IMR-90 (cell line): Measurements from ENCODE around the gene TRIM37. TPM values are rescaled to one million over a fixed set of nuclear protein-coding genes. Genes with fewer than 3 reads are reported as not detected.

ENCODE experiments used
- ATAC-seq: fragments of 200-7000 bp; cut with Tn5 transposase; 2 replicates; pipeline ENCODE4 v1.9.1; 2020; ENCODE audit warnings: low read depth, mild to moderate bottlenecking, moderate library complexity
- BruUV-seq: library from RNA; stranded (reverse); fragments of 400-500 nt; replicated peaks from 2 replicates; lab custom pipeline; 2021; lab: Mats Ljungman, UMichigan
- CTCF ChIA-PET: fragments of 300-600 bp; formaldehyde crosslinking; extraction: SDS; loops from one replicate; lab custom pipeline; 2021; ENCODE audit warnings: antibody characterized with exemption; lab: Yijun Ruan, JAX
- POLR2A ChIA-PET: fragments of 300-600 bp; sonication (Branson Sonifier 250); formaldehyde crosslinking; loops from one replicate; lab custom pipeline; 2022; ENCODE audit warnings: antibody characterized with exemption; ENCODE audit not compliant: unreplicated experiment; lab: Charles Lee
- DNase-seq: peaks from one replicate; pipeline ENCODE4 v3.0.0; 2013
- H2AFZ ChIP-seq: replicated peaks from 2 replicates; pipeline ENCODE3; 2013; ENCODE audit warnings: low read length, mild to moderate bottlenecking; ENCODE audit not compliant: poor library complexity
- H2AK5ac ChIP-seq: 2 replicates; pipeline ENCODE4 v1.6.1; 2013; ENCODE audit warnings: low read depth, low read length, inconsistent platforms
- H2AK9ac ChIP-seq: replicated peaks from 2 replicates; pipeline ENCODE3; 2013; ENCODE audit warnings: mild to moderate bottlenecking, low read depth, low read length, moderate library complexity; ENCODE audit not compliant: poor library complexity
- H2BK120ac ChIP-seq: 2 replicates; pipeline ENCODE4 v1.6.1; 2013; ENCODE audit warnings: low read depth, low read length, inconsistent platforms
- H2BK15ac ChIP-seq: 3 replicates; pipeline ENCODE4 v1.6.1; 2013; ENCODE audit warnings: low read depth, low read length, inconsistent platforms
- H2BK20ac ChIP-seq: 2 replicates; pipeline ENCODE4 v1.6.1; 2013; ENCODE audit warnings: low read depth, mild to moderate bottlenecking, inconsistent platforms, low read length, moderate library complexity
- H2BK5ac ChIP-seq: 2 replicates; pipeline ENCODE4 v1.6.1; 2013; ENCODE audit warnings: mild to moderate bottlenecking, low read depth, low read length, inconsistent platforms; ENCODE audit not compliant: poor library complexity, severe bottlenecking
- H3K14ac ChIP-seq: replicated peaks from 2 replicates; pipeline ENCODE4 v1.6.1; 2013; ENCODE audit warnings: low read depth, low read length, inconsistent platforms
- H3K18ac ChIP-seq: 2 replicates; pipeline ENCODE4 v1.6.1; 2013; ENCODE audit warnings: low read depth, low read length, control low read depth
- H3K23ac ChIP-seq: 2 replicates; pipeline ENCODE4 v1.6.1; 2013; ENCODE audit warnings: low read depth, low read length, inconsistent platforms
- H3K27ac ChIP-seq: 2 replicates; pipeline ENCODE4 v1.5.1; 2013; ENCODE audit warnings: mild to moderate bottlenecking, control low read depth, low read length; ENCODE audit not compliant: insufficient read depth
- H3K27me3 ChIP-seq: 2 replicates; pipeline ENCODE4 v1.6.1; 2013; ENCODE audit warnings: low read length; ENCODE audit not compliant: control insufficient read depth, insufficient read depth
- H3K36me3 ChIP-seq: 2 replicates; pipeline ENCODE4 v1.6.1; 2013; ENCODE audit warnings: low read length, mixed read lengths; ENCODE audit not compliant: control insufficient read depth, insufficient read depth
- H3K4ac ChIP-seq: 2 replicates; pipeline ENCODE4 v1.6.1; 2013; ENCODE audit warnings: low read depth, low read length, inconsistent platforms
- H3K4me1 ChIP-seq: 2 replicates; pipeline ENCODE4 v1.6.1; 2013; ENCODE audit warnings: low read length, mixed read lengths; ENCODE audit not compliant: control insufficient read depth, insufficient read depth
- H3K4me2 ChIP-seq: 2 replicates; pipeline ENCODE4 v1.6.1; 2013; ENCODE audit warnings: low read depth, mild to moderate bottlenecking, control low read depth, low read length, moderate library complexity
- H3K4me3 ChIP-seq: 2 replicates; pipeline ENCODE4 v1.5.1; 2013; ENCODE audit warnings: low read depth, mild to moderate bottlenecking, control low read depth, low read length, moderate library complexity; ENCODE audit not compliant: insufficient read depth
- H3K56ac ChIP-seq: 2 replicates; pipeline ENCODE4 v1.6.1; 2013; ENCODE audit warnings: low read length, inconsistent platforms; ENCODE audit not compliant: insufficient read depth; ENCODE audit errors: extremely low read depth
- H3K79me1 ChIP-seq, 2 experiments: 2 replicates each; pipeline ENCODE4 v1.6.1; 2013; ENCODE audit warnings: low read length in 2 of 2, inconsistent platforms in 1 of 2, low read depth in 1 of 2
- H3K9ac ChIP-seq: 2 replicates; pipeline ENCODE4 v1.6.1; 2013; ENCODE audit warnings: low read depth, low read length, control low read depth
- H3K9me1 ChIP-seq: 2 replicates; pipeline ENCODE4 v1.6.1; 2013; ENCODE audit warnings: low read length, inconsistent platforms; ENCODE audit not compliant: insufficient read depth
- H3K9me3 ChIP-seq: 2 replicates; pipeline ENCODE4 v1.6.1; 2013; ENCODE audit warnings: low read length; ENCODE audit not compliant: control insufficient read depth, insufficient read depth
- H4K20me1 ChIP-seq: 2 replicates; pipeline ENCODE4 v1.6.1; 2013; ENCODE audit warnings: low read length, inconsistent platforms; ENCODE audit not compliant: insufficient read depth
- H4K5ac ChIP-seq: 2 replicates; pipeline ENCODE4 v1.6.1; 2013; ENCODE audit warnings: mild to moderate bottlenecking, low read depth, low read length, control low read depth
- H4K8ac ChIP-seq, 2 experiments: 2 replicates each; pipeline ENCODE4 v1.6.1; 2013; ENCODE audit warnings: low read depth in 2 of 2, low read length in 2 of 2, control low read depth in 1 of 2, inconsistent platforms in 1 of 2
- H4K91ac ChIP-seq: 2 replicates; pipeline ENCODE4 v1.6.1; 2013; ENCODE audit warnings: low read depth, low read length, inconsistent platforms; ENCODE audit not compliant: insufficient read depth
- BHLHE40 ChIP-seq: fragments of 150-350 bp; IDR thresholded peaks from 2 replicates; pipeline ENCODE4 v1.6.1; 2016; ENCODE audit warnings: mild to moderate bottlenecking, low read depth, low read length
- CEBPB ChIP-seq: IDR thresholded peaks from 2 replicates; pipeline ENCODE4 v1.6.1; 2012; ENCODE audit warnings: low read depth, low read length, improper control_type of control experiment
- CHD1 ChIP-seq: IDR thresholded peaks from 2 replicates; pipeline ENCODE4 v1.6.1; 2012; ENCODE audit warnings: low read depth, low read length, improper control_type of control experiment
- CTCF ChIP-seq: conservative IDR thresholded peaks from 2 replicates; pipeline ENCODE4 v1.5.1; 2012; ENCODE audit warnings: mild to moderate bottlenecking, low read depth, low read length, improper control_type of control experiment
- ELK1 ChIP-seq: fragments of 150-350 bp; IDR thresholded peaks from 2 replicates; pipeline ENCODE4 v1.6.1; 2016; ENCODE audit warnings: low read depth, mild to moderate bottlenecking, low read length, moderate library complexity, borderline replicate concordance
- FOS ChIP-seq: fragments of 150-350 bp; IDR thresholded peaks from 2 replicates; pipeline ENCODE4 v1.6.1; 2016; ENCODE audit warnings: low read depth, low read length
- MAFK ChIP-seq: IDR thresholded peaks from 2 replicates; pipeline ENCODE4 v1.6.1; 2012; ENCODE audit warnings: low read depth, low read length, improper control_type of control experiment
- MAZ ChIP-seq: IDR thresholded peaks from 2 replicates; pipeline ENCODE4 v1.6.1; 2012; ENCODE audit warnings: low read depth, mild to moderate bottlenecking, low read length, improper control_type of control experiment, moderate library complexity, borderline replicate concordance
- MXI1 ChIP-seq: IDR thresholded peaks from 2 replicates; pipeline ENCODE4 v1.6.1; 2012; ENCODE audit warnings: low read depth, mild to moderate bottlenecking, low read length, moderate library complexity, borderline replicate concordance
- NFE2L2 ChIP-seq: fragments of 150-350 bp; IDR thresholded peaks from 2 replicates; pipeline ENCODE4 v1.6.1; 2016; ENCODE audit warnings: low read depth, mild to moderate bottlenecking, low read length
- POLR2A ChIP-seq: IDR thresholded peaks from 2 replicates; pipeline ENCODE4 v1.6.1; 2012; ENCODE audit warnings: mild to moderate bottlenecking, low read depth, low read length
- RAD21 ChIP-seq: IDR thresholded peaks from 2 replicates; pipeline ENCODE4 v1.6.1; 2012; ENCODE audit warnings: low read length, improper control_type of control experiment
- RCOR1 ChIP-seq: IDR thresholded peaks from 2 replicates; pipeline ENCODE4 v1.6.1; 2012; ENCODE audit warnings: mild to moderate bottlenecking, low read length, improper control_type of control experiment; ENCODE audit not compliant: insufficient replicate concordance
- RFX5 ChIP-seq: IDR thresholded peaks from 2 replicates; pipeline ENCODE4 v1.8.0; 2012; ENCODE audit warnings: low read depth, mild to moderate bottlenecking, low read length, moderate library complexity
- SMC3 ChIP-seq: fragments of 150-350 bp; IDR thresholded peaks from 2 replicates; pipeline ENCODE4 v1.6.1; 2016; ENCODE audit warnings: low read depth, mild to moderate bottlenecking, antibody characterized with exemption, low read length, moderate library complexity
- USF2 ChIP-seq: fragments of 150-350 bp; IDR thresholded peaks from 2 replicates; pipeline ENCODE4 v1.6.1; 2017; ENCODE audit warnings: mild to moderate bottlenecking, antibody characterized with exemption, low read length, low read depth
- WGBS, 2 experiments: methylation state at CpG; one replicate each; pipeline versions ENCODE4 v1.1.5 to v1.1.7; 2013; ENCODE audit warnings: missing lambda C conversion rate in 2 of 2; ENCODE audit not compliant: insufficient read length in 1 of 2; ENCODE audit errors: extremely low coverage in 2 of 2; 5-methylcytosine and 5-hydroxymethylcytosine counted together
- dilution Hi-C: fragments of 300-500 bp; cut with HindIII; formaldehyde crosslinking; loops from one replicate; pipeline ENCODE4 v1.14.3; 2018; ENCODE audit warnings: low sequenced_read_pairs; ENCODE audit not compliant: unreplicated experiment
- in situ Hi-C: fragments of 300-500 bp; cut with MboI; formaldehyde crosslinking; loops from 3 replicates; pipeline ENCODE4 v1.14.3; 2019; ENCODE audit warnings: low sequenced_read_pairs, inconsistent platforms, mixed read lengths
- intact Hi-C: fragments of 100-400 bp; cut with micrococcal nuclease; formaldehyde crosslinking; loops from 2 replicates; pipeline ENCODE4 v1.10.0; 2022
- polyA plus RNA-seq, 3 experiments: library from polyadenylated mRNA; depleted of rRNA; stranded (reverse); fragments of >200 nt; gene quantifications; 2 replicates each; pipeline ENCODE4 v1.2.3, GENCODE V29; 2012; ENCODE audit warnings: low replicate concordance in 1 of 3
- total RNA-seq: library from RNA; depleted of rRNA; stranded (reverse); fragments of >200 nt; gene quantifications from 2 replicates; pipeline ENCODE4 v1.2.3, GENCODE V29; 2012

Gene TRIM37
- total and polyA plus RNA-seq, 2 of the 4 experiments (the other 2 are of a cell fraction), result 12.1 to 24.9 TPM

- H2AK9ac ChIP-seq, result no peak overlapping the region
- BruUV-seq, result no TSS peak
- no peak overlapping the region for H3K9ac ChIP-seq
- no peak overlapping the region for H3K4me3 ChIP-seq
- H3K27ac ChIP-seq, result no peak overlapping the region
- no peak overlapping the region for H3K23ac ChIP-seq
- no peak overlapping the region for H3K56ac ChIP-seq
- intact Hi-C loops, result no loop called here
- in situ Hi-C loops, result no loop called here
- H3K4ac ChIP-seq, result no peak overlapping the region
- peaks cover 4% of the 10 kb centered on the region for H3K36me3 ChIP-seq
- ChIA-PET CTCF (no interaction called here), POLR2A (no interaction called here)
- no peak overlapping the region for H2BK15ac ChIP-seq
- no peak overlapping the region for H2BK120ac ChIP-seq
- no peak overlapping the region for H2BK5ac ChIP-seq
- H3K18ac ChIP-seq, result no peak overlapping the region
- H2BK20ac ChIP-seq, result no peak overlapping the region
- H2AK5ac ChIP-seq, result no peak overlapping the region
- WGBS, 2 experiments, result no CpG with 5 or more reads among the region's 1 CpG
- H3K14ac ChIP-seq, result no peak overlapping the region
- no peak for TF ChIP-seq NFE2L2
- no peak for TF ChIP-seq RFX5
- TF ChIP-seq POLR2A, result no peak
- no peak for TF ChIP-seq RAD21
- no peak for TF ChIP-seq CTCF
- TF ChIP-seq USF2, result no peak
- no peak for TF ChIP-seq MXI1
- no peak for TF ChIP-seq SMC3
- TF ChIP-seq FOS, result no peak
- no peak for TF ChIP-seq MAFK
- TF ChIP-seq CEBPB, result no peak
- no peak for TF ChIP-seq ELK1
- no peak for TF ChIP-seq CHD1
- TF ChIP-seq RCOR1, result no peak
- TF ChIP-seq BHLHE40, result no peak
- no peak for TF ChIP-seq MAZ
- H3K9me3 ChIP-seq, result no peaks in the 10 kb centered on the region
- dilution Hi-C loops, result no loop called here
- H4K91ac ChIP-seq, result no peak overlapping the region
- H4K20me1 ChIP-seq, result no peaks in the 10 kb centered on the region
- DNase-seq, result no peak
- H3K79me1 ChIP-seq, result peaks cover 0 to 5% of the 10 kb centered on the region in 2 experiments; a peak in 2 of 4 replicates
- ATAC-seq, result no peak
- no peaks in the 10 kb centered on the region for H3K27me3 ChIP-seq
- H3K9me1 ChIP-seq, result no peaks in the 10 kb centered on the region
- H4K5ac ChIP-seq, result no peak overlapping the region
- H3K4me2 ChIP-seq, result no peak overlapping the region
- H3K4me1 ChIP-seq, result peaks cover 2% of the 10 kb centered on the region; the same call in 1 of the 2 replicates
- H2AFZ ChIP-seq, result no peak overlapping the region
- H4K8ac ChIP-seq, result no peak overlapping the region
Measured at GRCh38 chr17:59026176-59026939, 80.3 kb downstream of the TRIM37 start.
